GM23248 (cell line): Measurements from ENCODE around the gene KRTAP17-1. TPM values are rescaled to one million over a fixed set of nuclear protein-coding genes. Genes with fewer than 3 reads are reported as not detected.

Experiments
- DNase-seq: peaks from one replicate; pipeline ENCODE4 v3.0.0-alpha.2; 2015
- H2AFZ ChIP-seq: fragments of 200-600 bp; sonication (generic); 2 replicates; pipeline ENCODE4 v1.6.1; 2016; ENCODE audit warnings: antibody characterized with exemption
- H3F3A ChIP-seq: fragments of 200-600 bp; sonication (generic); 2 replicates; pipeline ENCODE4 v1.6.1; 2016; ENCODE audit warnings: mild to moderate bottlenecking, antibody characterized with exemption, mixed run types; ENCODE audit not compliant: insufficient read depth
- H3K27ac ChIP-seq: fragments of 200-600 bp; sonication (generic); 2 replicates; pipeline ENCODE4 v1.5.1; 2016; ENCODE audit warnings: mild to moderate bottlenecking
- H3K27me3 ChIP-seq: fragments of 200-600 bp; sonication (generic); replicated peaks from 2 replicates; pipeline ENCODE4 v1.6.1; 2016; ENCODE audit warnings: mild to moderate bottlenecking; ENCODE audit not compliant: insufficient read depth
- H3K36me3 ChIP-seq: fragments of 200-600 bp; sonication (generic); 2 replicates; pipeline ENCODE4 v1.6.1; 2016; ENCODE audit warnings: low read depth, mild to moderate bottlenecking
- H3K4me1 ChIP-seq: fragments of 200-600 bp; sonication (generic); 2 replicates; pipeline ENCODE4 v1.6.1; 2016; ENCODE audit warnings: mild to moderate bottlenecking; ENCODE audit not compliant: insufficient read depth
- H3K4me2 ChIP-seq: fragments of 200-600 bp; sonication (generic); one replicate; pipeline ENCODE4 v1.6.1; 2016; ENCODE audit warnings: mild to moderate bottlenecking; ENCODE audit not compliant: unreplicated experiment
- H3K4me3 ChIP-seq: fragments of 200-600 bp; sonication (generic); 2 replicates; pipeline ENCODE4 v1.5.1; 2016; ENCODE audit warnings: mild to moderate bottlenecking
- H3K79me2 ChIP-seq: fragments of 200-600 bp; sonication (generic); 2 replicates; pipeline ENCODE4 v1.6.1; 2016; ENCODE audit warnings: mild to moderate bottlenecking; ENCODE audit not compliant: insufficient read depth
- H3K9ac ChIP-seq: fragments of 200-600 bp; sonication (generic); 2 replicates; pipeline ENCODE4 v1.6.1; 2016; ENCODE audit warnings: mild to moderate bottlenecking
- H3K9me2 ChIP-seq: fragments of 200-600 bp; sonication (generic); 2 replicates; pipeline ENCODE4 v1.6.1; 2016; ENCODE audit warnings: mixed run types, mild to moderate bottlenecking, moderate library complexity; ENCODE audit not compliant: insufficient read depth
- H3K9me3 ChIP-seq: fragments of 200-600 bp; sonication (generic); one replicate; pipeline ENCODE4 v1.6.1; 2017; ENCODE audit warnings: low read depth
- H4K20me1 ChIP-seq: fragments of 200-600 bp; sonication (generic); 2 replicates; pipeline ENCODE4 v1.6.0; 2016; ENCODE audit not compliant: insufficient read depth
- EZH2 ChIP-seq: fragments of 200-600 bp; sonication (generic); IDR thresholded peaks from 2 replicates; pipeline ENCODE4 v1.6.1; 2018; ENCODE audit warnings: antibody characterized with exemption, mild to moderate bottlenecking; ENCODE audit not compliant: insufficient read depth, poor library complexity, severe bottlenecking
- EZH2phosphoT487 ChIP-seq: fragments of 200-600 bp; sonication (generic); IDR thresholded peaks from 2 replicates; pipeline ENCODE4 v1.6.1; 2018; ENCODE audit warnings: antibody characterized with exemption, moderate library complexity, mild to moderate bottlenecking, low read depth; ENCODE audit not compliant: insufficient read depth
- WGBS, 2 experiments: methylation state at CpG; one replicate each; pipeline ENCODE4 v1.1.6; 2015 to 2017; ENCODE audit warnings: low lambda C conversion rate in 2 of 2, low coverage in 1 of 2; ENCODE audit errors: missing lambda C conversion rate in 2 of 2; 5-methylcytosine and 5-hydroxymethylcytosine counted together
- in situ Hi-C: fragments of 300-500 bp; cut with MboI; formaldehyde crosslinking; loops from 2 replicates; pipeline ENCODE4 v1.15.0; 2020
- polyA plus RNA-seq: library from polyadenylated mRNA; unstranded; fragments of >200 nt; fragmentation: Nextera tagmentation; extraction: Ambion mirVana; gene quantifications from 2 replicates; pipeline ENCODE4 v1.2.1, GENCODE V29; 2016
- total RNA-seq: library from RNA; depleted of rRNA; stranded (reverse); fragments of >200 nt; shearing (Covaris generic); gene quantifications from 2 replicates; pipeline ENCODE4 v1.2.3, GENCODE V29; 2014; rRNA removed

KRTAP17-1 gene, protein sequence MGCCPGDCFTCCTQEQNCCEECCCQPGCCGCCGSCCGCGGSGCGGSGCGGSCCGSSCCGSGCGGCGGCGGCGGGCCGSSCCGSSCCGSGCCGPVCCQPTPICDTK
- total RNA-seq: not detected in 2 replicates
- polyA plus RNA-seq: not detected in 2 replicates

DNA sequence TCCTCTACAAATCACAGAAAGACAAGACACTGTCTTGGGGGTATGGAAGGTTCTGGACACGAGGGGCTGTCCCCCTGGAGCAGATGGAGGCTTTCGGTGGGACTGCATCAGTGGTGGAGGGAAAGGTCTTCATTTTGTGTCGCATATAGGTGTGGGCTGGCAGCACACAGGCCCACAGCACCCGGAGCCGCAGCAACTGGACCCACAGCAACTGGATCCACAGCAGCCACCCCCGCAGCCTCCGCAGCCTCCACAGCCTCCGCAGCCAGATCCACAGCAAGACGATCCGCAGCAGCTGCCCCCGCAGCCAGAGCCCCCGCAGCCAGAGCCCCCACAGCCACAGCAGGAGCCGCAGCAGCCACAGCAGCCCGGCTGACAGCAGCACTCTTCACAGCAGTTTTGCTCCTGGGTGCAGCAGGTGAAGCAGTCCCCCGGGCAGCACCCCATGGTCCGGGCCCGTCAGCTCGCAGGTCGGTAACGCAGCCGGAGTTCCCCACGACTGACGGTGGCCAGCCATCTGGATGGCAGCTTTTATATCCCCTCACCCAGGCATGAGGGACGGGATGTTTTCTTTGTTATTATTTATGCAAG lies at the start of gene KRTAP17-1:
KRTAP17-1 (minus strand) TSS at position 507 of the 591 bp plus-strand sequence; CDS start at position 447, 60 bp downstream.
- Histone ChIP-seq H3K27ac (no peak within 1 kb of the TSS), H3K27me3 (no peaks in the 10 kb centered on the region), H2AFZ (no peak within 1 kb of the TSS), H3F3A (no peaks in the 10 kb centered on the region), H3K4me1 (no peaks in the 10 kb centered on the region), H3K9me2 (peaks cover 2% of the 10 kb centered on the region; the same call in 1 of the 2 replicates), H3K9me3 (no peaks in the 10 kb centered on the region), H3K79me2 (no peaks in the 10 kb centered on the region), H4K20me1 (no peaks in the 10 kb centered on the region), H3K4me3 (no peak within 1 kb of the TSS), H3K4me2 (no peak within 1 kb of the TSS), H3K9ac (no peak within 1 kb of the TSS), H3K36me3 (no peaks in the 10 kb centered on the region)
- no peak for DNase-seq
- in situ Hi-C loops: no loop called here
- WGBS, 2 experiments: 74 to 81% methylated on average over 20 to 24 of the region's 24 CpGs
- TF ChIP-seq EZH2 (no peak), EZH2phosphoT487 (no peak)

DNA sequence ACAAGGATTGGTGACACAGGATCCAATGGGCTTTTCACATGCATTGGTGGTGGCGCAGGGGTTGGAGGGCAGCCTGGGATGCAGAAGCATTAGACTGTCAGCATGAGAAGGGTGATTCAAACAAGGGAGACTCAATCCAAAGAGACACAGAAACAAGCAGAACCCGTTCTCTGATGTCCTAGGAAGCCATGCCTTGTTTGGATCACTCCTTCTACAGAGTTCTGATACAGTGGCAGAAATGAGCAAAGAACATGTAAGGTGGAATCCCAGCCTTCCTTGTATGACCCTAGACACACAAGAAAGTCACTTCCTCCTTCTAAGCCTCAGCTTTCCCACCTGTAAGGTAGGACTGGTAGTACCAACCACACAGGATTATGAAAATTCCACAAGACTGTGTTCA lies 48.4 kb upstream of the KRTAP17-1 start:
- Histone ChIP-seq H3K27ac (no peak overlapping the region), H3K9me3 (no peaks in the 10 kb centered on the region), H3K4me2 (no peak overlapping the region), H3K4me1 (peaks cover 20% of the 10 kb centered on the region), H3K27me3 (no peaks in the 10 kb centered on the region), H3F3A (peaks cover 21% of the 10 kb centered on the region), H3K79me2 (no peaks in the 10 kb centered on the region), H3K9me2 (no peaks in the 10 kb centered on the region), H3K4me3 (no peak overlapping the region), H2AFZ (no peak overlapping the region), H3K9ac (no peak overlapping the region), H4K20me1 (no peaks in the 10 kb centered on the region), H3K36me3 (no peaks in the 10 kb centered on the region)
- TF ChIP-seq EZH2 (no peak), EZH2phosphoT487 (no peak)
- 98 to 100% methylated on average over 2 of the region's 2 CpGs for WGBS, 2 experiments
- no peak for DNase-seq
- in situ Hi-C loops: no loop called here

DNA sequence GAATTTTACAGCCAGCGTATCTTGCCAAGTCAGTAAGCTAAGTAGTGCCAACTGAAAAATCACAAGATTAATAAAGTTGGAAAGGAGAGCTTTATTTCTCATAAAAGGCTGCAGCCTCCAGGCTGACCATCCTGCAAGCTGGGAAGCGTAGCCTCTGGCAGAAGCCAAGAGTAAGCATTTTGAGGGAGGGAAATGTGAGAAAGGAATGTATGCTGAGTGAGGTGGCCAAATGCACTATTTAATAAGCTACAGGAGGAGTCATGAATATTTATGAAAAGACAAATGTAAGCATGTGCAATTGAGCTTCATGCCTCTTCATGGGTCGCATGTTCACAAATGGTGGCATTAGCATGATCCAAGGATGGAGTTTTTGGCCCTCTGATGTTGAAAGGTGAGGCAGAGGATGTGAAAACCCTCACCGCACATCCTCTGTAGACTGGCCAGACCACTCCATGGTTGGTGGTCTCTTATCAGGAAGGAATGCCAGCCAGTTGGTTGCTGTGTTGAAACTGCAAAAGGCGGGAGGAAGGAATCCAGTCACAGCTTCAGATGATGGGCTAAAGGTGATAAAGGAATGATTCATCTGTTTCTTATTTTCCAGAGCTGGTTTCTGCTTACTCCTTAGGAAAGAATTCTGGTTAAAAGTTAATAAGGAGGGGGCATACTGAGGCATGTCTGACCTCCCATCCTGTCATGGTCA lies 44.9 kb upstream of the KRTAP17-1 start:
- Histone ChIP-seq H3K9me2 (no peaks in the 10 kb centered on the region), H3K4me3 (no peak overlapping the region), H3K4me1 (0 out of 2 replicates have a peak, but pooled peaks cover 3% of the 10 kb centered on the region), H2AFZ (no peak overlapping the region), H3K27ac (0 out of 2 replicates have a peak overlapping the region, but pooled peaks have one; percentile 17), H3K36me3 (no peaks in the 10 kb centered on the region), H3K4me2 (no peak overlapping the region), H3K9me3 (no peaks in the 10 kb centered on the region), H3K79me2 (no peaks in the 10 kb centered on the region), H3K27me3 (no peaks in the 10 kb centered on the region), H3F3A (no peaks in the 10 kb centered on the region; the same call in 1 of the 2 replicates), H3K9ac (no peak overlapping the region), H4K20me1 (no peaks in the 10 kb centered on the region)
- in situ Hi-C loops: no loop called here
- TF ChIP-seq EZH2phosphoT487: no peak
- TF ChIP-seq EZH2: no peak
- DNase-seq: peak; percentile 62
- WGBS, 2 experiments: 69 to 74% methylated on average over 5 of the region's 5 CpGs

DNA sequence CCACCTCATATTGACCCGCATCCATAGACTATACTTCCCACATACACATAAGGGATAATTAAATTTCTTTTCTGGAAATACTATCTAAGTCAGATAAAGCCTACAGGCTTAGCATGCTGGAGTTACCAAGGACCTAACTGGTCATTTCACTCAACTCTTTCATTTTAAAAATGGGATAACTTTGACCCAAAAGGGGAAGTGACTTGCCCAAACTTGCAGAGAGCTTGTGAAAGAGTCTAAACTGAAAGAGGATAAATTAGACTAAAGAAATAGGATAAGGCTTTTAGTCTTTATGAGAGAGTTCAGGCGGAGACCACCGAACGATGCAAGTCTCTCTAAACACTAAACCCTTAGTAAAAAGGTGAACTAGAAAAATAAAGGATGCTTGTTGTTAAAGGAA lies 39.0 kb upstream of the KRTAP17-1 start:
- 94% methylated on average over 4 of the region's 4 CpGs for WGBS, 2 experiments
- in situ Hi-C loops: no loop called here
- no peak overlapping the region for H2AFZ ChIP-seq
- no peaks in the 10 kb centered on the region for H4K20me1 ChIP-seq
- no peaks in the 10 kb centered on the region for H3K27me3 ChIP-seq
- no peak overlapping the region for H3K4me3 ChIP-seq
- no peak overlapping the region for H3K27ac ChIP-seq
- DNase-seq: no peak
- no peak overlapping the region for H3K4me2 ChIP-seq
- H3K9me3 ChIP-seq: no peaks in the 10 kb centered on the region
- H3K4me1 ChIP-seq: no peaks in the 10 kb centered on the region
- H3F3A ChIP-seq: no peaks in the 10 kb centered on the region
- no peak overlapping the region for H3K9ac ChIP-seq
- no peaks in the 10 kb centered on the region for H3K36me3 ChIP-seq
- H3K9me2 ChIP-seq: no peaks in the 10 kb centered on the region
- no peaks in the 10 kb centered on the region for H3K79me2 ChIP-seq
- no peak for TF ChIP-seq EZH2phosphoT487
- no peak for TF ChIP-seq EZH2
